Dendritic cell treated with granulocyte-macrophage colony-stimulating factor and Interleukin-4, amounts not matched to agents 40 ng/mL and 50 ng/mL, for 4 days (primary cell): ENCODE measurements around the gene CGB7.
"Not testable (repeated sequence)": the region's sequence is repeated elsewhere in the genome, so short reads cannot be mapped to it uniquely, and the experiment has no call there.

Source experiments
- H3K27ac Mint-ChIP-seq: one replicate; pipeline ENCODE4 v1.8.0; 2022; ENCODE audit warnings: mild to moderate bottlenecking, mixed read lengths
- H3K27me3 Mint-ChIP-seq: one replicate; pipeline ENCODE4 v1.8.0; 2022; ENCODE audit warnings: mild to moderate bottlenecking, mixed read lengths
- H3K36me3 Mint-ChIP-seq: one replicate; pipeline ENCODE4 v1.8.0; 2022; ENCODE audit warnings: low read depth, mixed read lengths
- H3K4me1 Mint-ChIP-seq: one replicate; pipeline ENCODE4 v1.8.0; 2022; ENCODE audit warnings: low read depth, mixed read lengths
- H3K4me3 Mint-ChIP-seq: one replicate; pipeline ENCODE4 v1.8.0; 2022; ENCODE audit warnings: mild to moderate bottlenecking, moderate library complexity, mixed read lengths
- H3K9me3 Mint-ChIP-seq: one replicate; pipeline ENCODE4 v1.8.0; 2022; ENCODE audit warnings: mixed read lengths
- intact Hi-C: fragments of 100-400 bp; cut with micrococcal nuclease; formaldehyde crosslinking; loops from one replicate; pipeline ENCODE4 v1.15.0; 2022

The CGB7 gene

DNA sequence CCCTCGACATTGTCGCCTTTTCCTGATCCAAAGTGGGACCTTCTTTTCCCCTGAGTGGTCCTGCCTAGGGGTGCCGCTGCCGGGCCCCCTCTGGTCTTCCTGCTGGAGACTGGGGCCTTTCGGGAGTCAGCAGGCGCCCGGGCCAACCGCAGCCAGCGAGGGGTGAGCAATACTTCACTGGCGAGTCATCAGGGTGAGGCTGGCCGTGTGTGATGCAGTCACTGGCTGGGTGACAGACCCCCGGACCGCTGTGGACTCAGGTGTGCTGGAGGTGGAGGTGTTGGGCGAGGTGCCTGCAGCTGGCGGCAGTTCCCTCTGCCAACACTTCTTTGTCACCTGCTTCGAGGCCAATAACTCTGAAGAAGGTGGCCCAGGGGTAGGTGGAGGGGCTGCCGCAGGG lies 15.4 kb downstream of the CGB7 start:
- Mint-ChIP-seq H3K36me3 (no peaks in the 10 kb centered on the region), H3K9me3 (no peaks in the 10 kb centered on the region), H3K4me1 (no peaks in the 10 kb centered on the region), H3K27me3 (peaks cover 12% of the 10 kb centered on the region), H3K27ac (no peak overlapping the region), H3K4me3 (no peak overlapping the region)
- intact Hi-C loops = no loop called here

DNA sequence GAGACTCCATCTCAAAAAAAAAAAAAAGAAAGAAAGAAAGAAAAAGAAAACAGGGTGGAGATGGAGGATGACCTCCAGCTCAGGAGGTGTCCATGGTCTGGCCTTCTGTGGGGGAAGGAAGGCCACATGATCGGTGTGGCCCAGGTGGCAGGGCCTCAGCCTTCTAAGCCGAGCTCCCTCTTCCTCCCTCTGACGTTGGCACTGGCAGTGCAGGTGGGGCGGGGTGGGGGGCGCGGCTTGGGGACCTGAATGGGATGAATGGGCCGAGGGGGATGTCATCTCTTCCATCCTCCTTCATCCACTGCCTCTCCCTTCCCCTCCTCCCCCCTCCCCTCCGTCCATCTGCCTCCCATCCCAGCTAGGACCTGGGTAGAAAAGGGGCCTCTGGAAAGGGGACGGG lies 17.8 kb downstream of the CGB7 start:
- H3K27ac Mint-ChIP-seq, H3K36me3 Mint-ChIP-seq, intact Hi-C loops, H3K4me1 Mint-ChIP-seq, H3K9me3 Mint-ChIP-seq, H3K4me3 Mint-ChIP-seq: not testable (repeated sequence)
- peaks cover 11% of the 10 kb centered on the region for H3K27me3 Mint-ChIP-seq

DNA sequence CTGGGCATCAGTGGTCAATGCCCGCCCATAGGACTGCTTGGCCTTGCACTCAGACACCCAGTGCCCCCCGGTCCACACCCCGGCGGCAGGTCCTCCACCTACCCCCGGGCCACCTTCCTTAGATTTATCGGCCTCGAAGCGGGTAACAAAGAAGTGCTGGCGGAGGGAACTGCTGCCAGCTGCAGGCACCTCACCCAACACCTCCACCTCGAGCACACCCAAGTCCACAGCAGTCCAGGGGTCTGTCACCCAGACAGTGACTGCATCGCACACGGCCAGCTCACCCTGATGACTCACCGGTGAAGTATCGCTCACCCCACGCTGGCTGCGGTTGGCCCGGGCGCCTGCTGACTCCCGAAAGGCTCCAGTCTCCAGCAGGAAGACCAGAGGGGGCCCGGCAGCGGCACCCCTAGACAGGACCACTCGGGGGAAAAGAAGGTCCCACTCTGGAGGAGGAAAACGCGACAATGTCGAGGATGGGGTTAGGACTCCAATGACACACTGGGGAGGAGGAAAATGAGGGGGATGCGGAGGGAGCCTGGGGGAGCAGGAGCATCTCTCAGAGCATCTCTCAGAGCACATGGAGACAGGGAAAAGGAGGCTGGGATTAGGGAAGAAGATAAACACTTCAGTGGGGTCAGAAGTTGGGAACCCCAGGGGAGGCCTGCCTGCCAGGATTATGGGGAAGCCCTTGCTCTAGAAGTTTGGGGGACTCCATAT lies 18.8 kb downstream of the CGB7 start:
- H3K9me3 Mint-ChIP-seq, H3K4me3 Mint-ChIP-seq, H3K27ac Mint-ChIP-seq, intact Hi-C loops, H3K4me1 Mint-ChIP-seq, H3K36me3 Mint-ChIP-seq: not testable (repeated sequence)
- H3K27me3 Mint-ChIP-seq = peaks cover 11% of the 10 kb centered on the region

DNA sequence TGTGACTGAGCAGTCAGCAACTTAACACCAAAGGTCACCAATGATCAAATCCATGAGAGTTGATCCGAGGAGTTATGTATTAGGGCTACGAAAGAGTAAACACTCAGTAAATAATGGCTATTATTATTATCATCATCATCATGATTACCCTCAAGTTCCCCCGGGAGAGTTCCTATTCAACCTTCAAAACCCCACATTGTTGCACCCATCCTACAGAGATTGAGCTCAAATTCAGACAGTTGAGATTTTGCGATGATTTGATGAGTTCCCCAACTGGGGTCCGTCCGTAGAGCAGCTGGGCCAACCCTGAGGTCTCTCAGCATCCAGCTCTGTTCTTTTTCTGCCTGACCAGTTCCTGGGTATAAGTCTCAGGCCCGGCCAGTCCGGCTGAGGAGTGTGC lies 19.4 kb downstream of the CGB7 start:
- H3K27ac Mint-ChIP-seq, H3K9me3 Mint-ChIP-seq, H3K36me3 Mint-ChIP-seq, intact Hi-C loops, H3K4me1 Mint-ChIP-seq, H3K4me3 Mint-ChIP-seq: not testable (repeated sequence)
- H3K27me3 Mint-ChIP-seq = peaks cover 11% of the 10 kb centered on the region

DNA sequence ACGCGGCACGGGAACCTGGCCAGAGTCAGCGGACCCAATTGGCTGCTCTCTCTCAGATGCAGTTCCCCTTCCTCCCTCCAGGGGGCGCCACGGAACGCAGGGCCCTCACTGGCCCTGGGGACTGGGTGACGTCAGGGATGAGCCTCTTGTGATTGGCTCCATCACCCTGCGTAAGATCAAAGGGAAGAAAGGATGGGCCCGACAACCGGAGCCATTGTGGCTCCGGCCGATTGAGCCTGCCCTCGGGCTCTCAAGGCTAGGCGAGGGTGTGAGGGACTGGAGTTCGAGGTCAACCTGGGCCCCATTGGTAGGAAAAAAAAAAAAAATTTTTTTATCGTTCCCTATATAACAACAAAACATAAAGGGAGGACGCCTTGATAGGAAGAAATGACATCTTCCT lies 20.7 kb downstream of the CGB7 start, which contains the start of gene CGB1:
CGB1 (minus strand) TSS at position 81 of the 400 bp plus-strand sequence. CDS start 184 bp downstream, outside the sequence.
- not testable (repeated sequence) for H3K4me3 Mint-ChIP-seq, H3K9me3 Mint-ChIP-seq

DNA sequence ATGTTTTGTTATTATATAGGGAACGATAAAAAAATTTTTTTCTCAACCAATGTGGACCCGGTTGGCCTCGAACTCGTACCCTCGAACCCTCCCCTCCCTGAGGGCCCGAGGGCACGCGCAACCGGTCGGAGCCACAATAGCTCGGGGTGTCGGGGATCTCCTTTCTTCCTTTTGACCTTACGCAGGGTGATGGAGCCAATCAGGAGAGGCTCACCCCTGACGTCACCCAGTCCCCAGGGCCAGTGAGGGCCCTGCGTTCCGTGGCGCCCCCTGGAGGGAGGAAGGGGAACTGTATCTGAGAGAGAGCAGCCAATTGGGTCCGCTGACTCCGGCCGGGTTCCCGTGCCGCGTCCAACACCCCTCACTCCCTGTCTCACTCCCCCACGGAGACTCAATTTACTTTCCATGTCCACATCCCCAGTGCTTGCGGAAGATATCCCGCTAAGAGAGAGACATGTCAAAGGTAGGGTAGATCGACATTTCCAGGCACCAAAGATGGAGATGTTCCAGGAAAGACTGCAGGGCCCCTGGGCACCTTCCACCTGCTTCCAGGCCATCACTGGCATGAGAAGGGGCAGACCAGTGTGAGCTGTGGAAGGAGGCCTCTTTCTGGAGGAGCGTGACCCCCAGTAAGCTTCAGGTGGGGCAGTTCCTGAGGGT lies 25.8 kb downstream of the CGB7 start, which contains the start of gene CGB2:
CGB2 (plus strand) TSS at position 249 of the 660 bp plus-strand sequence; CDS start at position 455, 206 bp downstream.
- H3K9me3 Mint-ChIP-seq, H3K27ac Mint-ChIP-seq, H3K4me1 Mint-ChIP-seq, H3K36me3 Mint-ChIP-seq, intact Hi-C loops, H3K4me3 Mint-ChIP-seq: not testable (repeated sequence)
- peaks cover 32% of the 10 kb centered on the region for H3K27me3 Mint-ChIP-seq

More for the DNA sequence above, 20.7 kb downstream of the CGB7 start, which contains the start of gene CGB1:
- H3K36me3 Mint-ChIP-seq, intact Hi-C loops, H3K4me1 Mint-ChIP-seq, H3K27ac Mint-ChIP-seq: not testable (repeated sequence)
- peaks cover 11% of the 10 kb centered on the region for H3K27me3 Mint-ChIP-seq

DNA sequence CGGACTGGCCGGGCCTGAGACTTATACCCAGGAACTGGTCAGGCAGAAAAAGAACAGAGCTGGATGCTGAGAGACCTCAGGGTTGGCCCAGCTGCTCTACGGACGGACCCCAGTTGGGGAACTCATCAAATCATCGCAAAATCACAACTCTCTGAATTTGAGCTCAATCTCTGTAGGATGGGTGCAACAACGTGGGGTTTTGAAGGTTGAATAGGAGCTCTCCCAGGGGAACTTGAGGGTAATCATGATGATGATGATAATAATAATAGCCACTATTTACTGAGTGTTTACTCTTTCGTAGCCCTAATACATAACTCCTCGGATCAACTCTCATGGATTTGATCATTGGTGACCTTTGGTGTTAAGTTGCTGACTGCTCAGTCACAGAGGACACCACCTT lies 27.2 kb downstream of the CGB7 start:
- intact Hi-C loops, H3K4me1 Mint-ChIP-seq, H3K9me3 Mint-ChIP-seq, H3K4me3 Mint-ChIP-seq, H3K36me3 Mint-ChIP-seq, H3K27ac Mint-ChIP-seq: not testable (repeated sequence)
- H3K27me3 Mint-ChIP-seq = peaks cover 27% of the 10 kb centered on the region

DNA sequence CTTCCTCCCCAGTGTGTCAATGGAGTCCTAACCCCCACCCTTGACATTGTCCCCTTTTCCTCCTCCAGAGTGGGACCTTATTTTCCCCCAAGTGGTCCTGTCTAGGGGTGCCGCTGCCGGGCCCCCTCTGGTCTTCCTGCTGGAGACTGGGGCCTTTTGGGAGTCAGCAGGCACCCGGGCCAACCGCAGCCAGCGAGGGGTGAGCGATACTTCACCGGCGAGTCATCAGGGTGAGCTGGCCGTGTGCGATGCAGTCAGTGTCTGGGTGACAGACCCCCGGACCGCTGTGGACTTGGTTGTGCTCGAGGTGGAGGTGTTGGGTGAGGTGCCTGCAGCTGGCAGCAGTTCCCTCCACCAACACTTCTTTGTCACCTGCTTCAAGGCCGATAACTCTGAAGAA lies 27.8 kb downstream of the CGB7 start:
- H3K27ac Mint-ChIP-seq, H3K4me1 Mint-ChIP-seq, H3K4me3 Mint-ChIP-seq, H3K36me3 Mint-ChIP-seq, H3K9me3 Mint-ChIP-seq, intact Hi-C loops: not testable (repeated sequence)
- H3K27me3 Mint-ChIP-seq = peaks cover 27% of the 10 kb centered on the region

DNA sequence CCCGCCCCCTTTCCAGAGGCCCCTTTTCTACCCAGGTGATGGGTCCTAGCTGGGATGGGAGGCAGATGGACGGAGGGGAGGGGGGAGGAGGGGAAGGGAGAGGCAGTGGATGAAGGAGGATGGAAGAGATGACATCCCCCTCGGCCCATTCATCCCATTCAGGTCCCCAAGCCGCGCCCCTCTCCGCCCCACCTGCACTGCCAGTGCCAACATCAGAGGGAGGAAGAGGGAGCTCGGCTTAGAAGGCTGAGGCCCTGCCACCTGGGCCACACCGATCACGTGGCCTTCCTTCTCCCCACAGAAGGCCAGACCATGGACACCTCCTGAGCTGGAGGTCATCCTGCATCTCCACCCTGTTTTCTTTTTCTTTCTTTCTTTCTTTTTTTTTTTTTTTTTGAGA lies 28.9 kb downstream of the CGB7 start:
- peaks cover 27% of the 10 kb centered on the region for H3K27me3 Mint-ChIP-seq
- H3K4me1 Mint-ChIP-seq, intact Hi-C loops, H3K36me3 Mint-ChIP-seq, H3K27ac Mint-ChIP-seq, H3K9me3 Mint-ChIP-seq, H3K4me3 Mint-ChIP-seq: not testable (repeated sequence)

DNA sequence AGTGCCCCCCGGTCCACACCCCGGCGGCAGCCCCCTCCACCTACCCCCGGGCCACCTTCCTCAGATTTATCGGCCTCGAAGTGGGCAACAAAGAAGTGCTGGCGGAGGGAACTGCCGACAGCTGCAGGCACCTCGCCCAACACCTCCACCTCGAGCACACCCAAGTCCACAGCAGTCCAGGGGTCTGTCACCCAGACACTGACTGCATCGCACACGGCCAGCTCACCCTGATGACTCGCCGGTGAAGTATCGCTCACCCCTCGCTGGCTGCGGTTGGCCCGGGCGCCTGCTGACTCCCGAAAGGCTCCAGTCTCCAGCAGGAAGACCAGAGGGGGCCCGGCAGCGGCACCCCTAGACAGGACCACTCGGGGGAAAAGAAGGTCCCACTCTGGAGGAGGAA lies 31.9 kb downstream of the CGB7 start:
- H3K9me3 Mint-ChIP-seq, H3K4me3 Mint-ChIP-seq, H3K27ac Mint-ChIP-seq, H3K36me3 Mint-ChIP-seq, H3K4me1 Mint-ChIP-seq, intact Hi-C loops: not testable (repeated sequence)
- H3K27me3 Mint-ChIP-seq = peaks cover 24% of the 10 kb centered on the region

DNA sequence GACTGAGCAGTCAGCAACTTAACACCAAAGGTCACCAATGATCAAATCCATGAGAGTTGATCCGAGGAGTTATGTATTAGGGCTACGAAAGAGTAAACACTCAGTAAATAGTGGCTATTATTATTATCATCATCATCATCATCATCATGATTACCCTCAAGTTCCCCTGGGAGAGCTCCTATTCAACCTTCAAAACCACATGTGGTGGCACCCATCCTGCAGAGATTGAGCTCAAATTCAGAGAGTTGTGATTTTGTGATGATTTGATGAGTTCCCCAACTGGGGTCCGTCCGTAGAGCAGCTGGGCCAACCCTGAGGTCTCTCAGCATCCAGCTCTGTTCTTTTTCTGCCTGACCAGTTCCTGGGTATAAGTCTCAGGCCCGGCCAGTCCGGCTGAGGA lies 32.5 kb downstream of the CGB7 start:
- H3K36me3 Mint-ChIP-seq, H3K4me1 Mint-ChIP-seq, H3K4me3 Mint-ChIP-seq: not testable (repeated sequence)

DNA sequence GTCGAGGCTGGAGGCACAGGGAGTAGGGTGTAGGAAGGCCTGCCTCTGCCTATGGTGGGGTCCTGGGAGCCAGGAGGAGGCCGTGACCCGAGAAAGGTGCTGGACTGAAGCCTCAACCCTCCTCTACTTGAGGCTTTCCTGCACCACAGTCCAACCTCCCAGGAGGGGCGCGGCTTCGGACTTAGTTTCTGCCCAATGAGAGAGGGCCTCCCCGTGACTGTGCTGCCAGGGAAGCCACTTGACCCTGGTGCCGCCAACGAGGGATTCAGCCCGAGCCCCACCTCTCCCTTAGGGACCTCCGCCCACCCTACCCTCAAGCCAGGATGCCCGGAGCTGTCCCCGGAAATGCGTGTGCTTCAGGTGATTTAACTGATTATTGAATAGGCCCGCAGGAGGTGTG lies 33.3 kb downstream of the CGB7 start, which contains the start of gene CGB3:
CGB3 (minus strand) TSS at position 101 of the 400 bp plus-strand sequence. CDS start 362 bp downstream, outside the sequence.
- H3K4me3 Mint-ChIP-seq, H3K27ac Mint-ChIP-seq, intact Hi-C loops, H3K9me3 Mint-ChIP-seq, H3K36me3 Mint-ChIP-seq: not testable (repeated sequence)
- H3K27me3 Mint-ChIP-seq = peaks cover 28% of the 10 kb centered on the region
- peaks cover 10% of the 10 kb centered on the region for H3K4me1 Mint-ChIP-seq

More for the DNA sequence above, 32.5 kb downstream of the CGB7 start:
- intact Hi-C loops, H3K27ac Mint-ChIP-seq, H3K9me3 Mint-ChIP-seq: not testable (repeated sequence)
- peaks cover 25% of the 10 kb centered on the region for H3K27me3 Mint-ChIP-seq

DNA sequence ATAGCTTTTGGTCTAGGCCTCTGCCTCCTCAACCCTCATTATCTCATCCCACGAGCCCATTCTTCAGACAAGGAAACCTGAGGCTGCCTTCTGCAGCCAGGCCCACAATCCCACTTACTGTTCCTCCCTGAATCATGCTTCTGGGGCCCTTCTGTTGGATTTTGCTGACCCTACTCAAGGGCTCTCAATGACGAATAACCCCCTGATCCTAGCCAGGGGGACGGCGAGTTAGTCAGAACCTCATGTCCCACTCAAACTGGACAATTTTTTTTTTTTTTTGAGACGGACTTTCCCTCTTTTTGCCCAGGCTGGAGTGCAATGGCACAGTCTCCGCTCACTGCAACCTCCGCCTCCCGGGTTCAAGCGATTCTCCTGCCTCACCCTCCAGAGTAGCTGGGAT lies 35.4 kb downstream of the CGB7 start:
- intact Hi-C loops = no loop called here
- no peaks in the 10 kb centered on the region for H3K36me3 Mint-ChIP-seq
- no peaks in the 10 kb centered on the region for H3K9me3 Mint-ChIP-seq
- peaks cover 19% of the 10 kb centered on the region for H3K4me1 Mint-ChIP-seq
- H3K27ac Mint-ChIP-seq = no peak overlapping the region
- H3K4me3 Mint-ChIP-seq = no peak overlapping the region
- H3K27me3 Mint-ChIP-seq = peaks cover 45% of the 10 kb centered on the region

DNA sequence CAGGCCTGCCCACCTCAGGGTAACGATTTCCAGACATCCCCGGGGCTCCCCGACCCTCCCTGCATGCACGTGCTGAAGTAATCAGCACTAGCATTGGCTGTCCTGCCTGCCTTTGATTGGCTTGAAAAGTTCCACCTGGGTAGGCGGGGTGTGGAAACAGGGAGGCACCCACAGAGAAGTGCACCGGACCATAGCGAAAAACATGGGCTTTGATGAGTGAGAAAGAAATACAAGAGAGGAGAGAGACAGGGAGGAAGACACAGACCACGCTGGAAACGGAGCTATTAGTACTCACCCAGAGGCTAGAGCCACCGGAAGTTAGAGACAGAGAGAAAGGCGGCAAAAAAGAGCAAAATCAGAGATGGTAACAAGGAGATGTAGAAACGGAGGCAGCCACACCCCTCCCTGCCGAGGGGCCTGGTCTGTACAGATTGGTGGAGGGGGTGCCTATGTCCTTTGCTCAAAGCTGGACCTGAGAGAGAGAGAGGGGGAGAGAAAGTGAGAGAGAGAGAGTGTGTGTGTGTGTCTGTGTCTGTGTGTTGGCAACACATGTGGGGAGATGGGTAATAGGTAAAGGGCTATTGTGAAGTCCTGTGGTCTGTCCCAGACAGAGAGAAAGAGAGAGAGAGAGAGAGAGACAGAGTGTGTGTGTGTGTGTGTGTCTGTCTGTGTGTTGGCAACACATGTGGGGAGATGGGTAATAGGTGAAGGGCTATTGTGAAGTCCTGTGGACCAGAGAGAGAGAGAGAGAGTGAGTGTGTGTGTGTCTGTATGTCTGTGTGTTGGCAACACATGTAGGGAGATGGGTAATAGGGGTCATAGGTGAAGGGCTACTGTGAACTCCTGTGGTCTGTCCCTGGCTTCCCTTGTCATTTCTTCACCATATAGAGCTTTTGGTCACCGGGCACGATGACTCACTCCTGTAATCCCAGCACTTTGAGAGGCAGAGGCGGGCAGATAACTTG lies 36.3 kb downstream of the CGB7 start:
- Mint-ChIP-seq H3K27ac (no peak overlapping the region), H3K4me1 (peaks cover 19% of the 10 kb centered on the region), H3K27me3 (peaks cover 48% of the 10 kb centered on the region), H3K36me3 (peaks cover 7% of the 10 kb centered on the region), H3K4me3 (no peak overlapping the region), H3K9me3 (no peaks in the 10 kb centered on the region)
- intact Hi-C loops = no loop called here
